ENCODE measurements around the gene NUP188. TPM values are rescaled to one million over a fixed set of nuclear protein-coding genes. Genes with fewer than 3 reads are reported as not detected.

The NUP188 gene
- total and polyA plus RNA-seq, 10 of the 15 experiments (the other 5 are each of a cell fraction or from before 2014, with no cell fraction given), result 1.4 to 73.7 (median 48.9) TPM

GRCh38 chr9:128933731-128934130, 13.8 kb upstream of the NUP188 start:
- H3K27me3 ChIP-seq (replicated peaks in 1 of 2; ENCODE audit: control insufficient read depth in 2 of 2, insufficient read depth in 2 of 2, low read length in 1 of 2), result no peaks in the 10 kb centered on the region
- no peaks in the 10 kb centered on the region for H3K36me3 ChIP-seq (ENCODE audit: control insufficient read depth in 2 of 2, insufficient read depth in 2 of 2, low read length in 1 of 2)
- intact Hi-C loops (cut with micrococcal nuclease; ENCODE audit: unreplicated experiment) (no loop called here), in situ Hi-C loops (cut with MboI) (no loop called here)
- ChIA-PET CTCF (no interaction called here), SMC1A (ENCODE audit: uncharacterized antibody, unreplicated experiment) (no interaction called here), POLR2A (no interaction called here), RAD21 (ENCODE audit: unreplicated experiment) (no interaction called here)
- H3K4me3 ChIP-seq, result no peak overlapping the region
- H3K27ac ChIP-seq (ENCODE audit: control insufficient read depth, insufficient read depth), result no peak overlapping the region
- H2AFZ ChIP-seq (ENCODE audit: control insufficient read depth, low read depth, low read length), result no peak overlapping the region
- no peak for DNase-seq (ENCODE audit: low read depth, low spot score)
- 63% methylated on average over 5 of the region's 5 CpGs for WGBS (ENCODE audit: insufficient coverage, insufficient replicate concordance, low lambda C conversion rate, missing lambda C conversion rate)
- FAIRE-seq, result no peak
- BruUV-seq (replicated peaks), result no TSS peak
- no peaks in the 10 kb centered on the region for H3K4me1 ChIP-seq (ENCODE audit: control insufficient read depth, insufficient read depth, low read length)
- no peaks in the 10 kb centered on the region for H3K9me3 ChIP-seq (replicated peaks; ENCODE audit: control insufficient read depth, insufficient read depth, low read length)
- H4K20me1 ChIP-seq (ENCODE audit: control insufficient read depth, insufficient read depth), result no peaks in the 10 kb centered on the region
- no peaks in the 10 kb centered on the region for H3K79me2 ChIP-seq (ENCODE audit: control insufficient read depth, insufficient read depth, low read length)
- TF ChIP-seq SMC3 (IDR thresholded peaks at IDR 0.05; ENCODE audit: borderline replicate concordance, low read length) (no peak), SUPT20H (IDR thresholded peaks at IDR 0.05; ENCODE audit: borderline replicate concordance, control insufficient read depth, low read depth, low read length) (no peak), YY1 (IDR thresholded peaks at IDR 0.05; ENCODE audit: low read depth, low read length) (no peak), IKZF2 (IDR thresholded peaks at IDR 0.05) (no peak), SREBF1 (IDR thresholded peaks at IDR 0.05; ENCODE audit: low read length) (no peak), EZH2 (IDR thresholded peaks at IDR 0.05; ENCODE audit: borderline replicate concordance, control insufficient read depth, low read depth, low read length) (no peak), FOXK2 (IDR thresholded peaks at IDR 0.05) (no peak)
- no peak for ATAC-seq
- no peak overlapping the region for H3K9ac ChIP-seq (ENCODE audit: control insufficient read depth, insufficient read depth, low read length)
- H3K4me2 ChIP-seq (ENCODE audit: control insufficient read depth, insufficient read depth), result no peak overlapping the region

GRCh38 chr9:128936171-128936865, 11.2 kb upstream of the NUP188 start:
- H3K79me2 ChIP-seq (ENCODE audit: control insufficient read depth, insufficient read depth, low read length), result no peaks in the 10 kb centered on the region
- H4K20me1 ChIP-seq (ENCODE audit: control insufficient read depth, insufficient read depth), result no peaks in the 10 kb centered on the region
- H3K4me3 ChIP-seq, result no peak overlapping the region
- no TSS peak for BruUV-seq (replicated peaks)
- in situ Hi-C loops (cut with MboI), result no loop called here
- no peak overlapping the region for H3K4me2 ChIP-seq (ENCODE audit: control insufficient read depth, insufficient read depth)
- FAIRE-seq (no peak), DNase-seq (ENCODE audit: low read depth, low spot score) (no peak), ATAC-seq (no peak)
- SMC1A ChIA-PET (ENCODE audit: uncharacterized antibody, unreplicated experiment), result no interaction called here
- H2AFZ ChIP-seq (ENCODE audit: control insufficient read depth, low read depth, low read length), result no peak overlapping the region
- CTCF ChIA-PET, result interaction anchor here (0.6 to 1.4 kb wide), 3 partner anchors 8 to 737 kb away, joined by 3 to 9 read pairs (median 4); no protein-coding TSS in a partner anchor
- H3K36me3 ChIP-seq (ENCODE audit: control insufficient read depth in 2 of 2, insufficient read depth in 2 of 2, low read length in 1 of 2), result no peaks in the 10 kb centered on the region
- no peaks in the 10 kb centered on the region for H3K4me1 ChIP-seq (ENCODE audit: control insufficient read depth, insufficient read depth, low read length)
- intact Hi-C loops (cut with micrococcal nuclease; ENCODE audit: unreplicated experiment), result no loop called here
- RAD21 ChIA-PET (ENCODE audit: unreplicated experiment), result no interaction called here
- POLR2A ChIA-PET, result interaction anchor here (0.5 to 0.7 kb wide), 2 partner anchors 94 to 202 kb away, joined by 3 to 10 read pairs; no protein-coding TSS in a partner anchor
- no peak overlapping the region for H3K9ac ChIP-seq (ENCODE audit: control insufficient read depth, insufficient read depth, low read length)
- no peak overlapping the region for H3K27ac ChIP-seq (ENCODE audit: control insufficient read depth, insufficient read depth)
- no peaks in the 10 kb centered on the region for H3K27me3 ChIP-seq (replicated peaks in 1 of 2; ENCODE audit: control insufficient read depth in 2 of 2, insufficient read depth in 2 of 2, low read length in 1 of 2)
- H3K9me3 ChIP-seq (replicated peaks; ENCODE audit: control insufficient read depth, insufficient read depth, low read length), result no peaks in the 10 kb centered on the region
- WGBS (ENCODE audit: insufficient coverage, insufficient replicate concordance, low lambda C conversion rate, missing lambda C conversion rate), result 27% methylated on average over 11 of the region's 11 CpGs
- TF ChIP-seq RELB (IDR thresholded peaks at IDR 0.05; ENCODE audit: low read depth) (no peak), EED (IDR thresholded peaks at IDR 0.05; ENCODE audit: low read depth) (no peak), RAD51 (IDR thresholded peaks at IDR 0.05) (no peak), CHD1 (IDR thresholded peaks at IDR 0.05; ENCODE audit: low read depth, low read length) (no peak), FOS (IDR thresholded peaks at IDR 0.05; ENCODE audit: borderline replicate concordance, extremely low read depth, insufficient read length) (no peak)

Measured in GM12878 (cell line).